DND-41 (cell line): ENCODE results near the gene NHLRC4.

ENCODE experiments used
- ATAC-seq: fragments of 200-7000 bp; cut with Tn5 transposase; 3 replicates; pipeline ENCODE4 v1.9.1; 2021; ENCODE audit warnings: low read depth; ENCODE audit not compliant: insufficient read depth
- DNase-seq: peaks from one replicate; pipeline ENCODE4 v3.0.0-alpha.2; 2020
- H2AFZ ChIP-seq: 2 replicates; pipeline ENCODE4 v1.6.0; 2012; ENCODE audit warnings: low read depth, low read length
- H3K27ac ChIP-seq: 2 replicates; pipeline ENCODE4 v1.5.1; 2012; ENCODE audit warnings: low read length, inconsistent platforms
- H3K27me3 ChIP-seq: fragments of 200-600 bp; sonication (generic); 2 replicates; pipeline ENCODE4 v1.6.0; 2012; ENCODE audit warnings: low read length, mild to moderate bottlenecking, inconsistent platforms; ENCODE audit not compliant: insufficient read depth, poor library complexity
- H3K36me3 ChIP-seq: 2 replicates; pipeline ENCODE4 v1.5.1; 2012; ENCODE audit warnings: low read length, inconsistent platforms; ENCODE audit not compliant: insufficient read depth
- H3K4me1 ChIP-seq: 2 replicates; pipeline ENCODE4 v1.5.1; 2012; ENCODE audit warnings: mild to moderate bottlenecking, low read length; ENCODE audit not compliant: insufficient read depth
- H3K4me2 ChIP-seq: 2 replicates; pipeline ENCODE4 v1.6.0; 2012; ENCODE audit warnings: mild to moderate bottlenecking, moderate library complexity, low read length, inconsistent platforms; ENCODE audit not compliant: insufficient read depth
- H3K4me3 ChIP-seq, 2 experiments: fragments of 200-600 bp in 1 of 2; shearing (Covaris generic) in 1 of 2; 2 replicates each; pipeline ENCODE4 v1.5.1; 2012 to 2016; ENCODE audit warnings: inconsistent platforms in 2 of 2, low read length in 2 of 2, mild to moderate bottlenecking in 2 of 2, low read depth in 1 of 2, moderate library complexity in 1 of 2
- H3K79me2 ChIP-seq: 2 replicates; pipeline ENCODE4 v1.6.0; 2012; ENCODE audit warnings: low read length, inconsistent platforms; ENCODE audit not compliant: insufficient read depth
- H3K9ac ChIP-seq: 2 replicates; pipeline ENCODE4 v1.6.0; 2012; ENCODE audit warnings: low read depth, mild to moderate bottlenecking, inconsistent platforms, low read length, moderate library complexity
- H3K9me3 ChIP-seq: 2 replicates; pipeline ENCODE4 v1.5.1; 2012; ENCODE audit warnings: low read length, moderate library complexity, mild to moderate bottlenecking, inconsistent platforms; ENCODE audit not compliant: insufficient read depth, severe bottlenecking
- H4K20me1 ChIP-seq: 2 replicates; pipeline ENCODE4 v1.6.0; 2012; ENCODE audit warnings: low read length; ENCODE audit not compliant: insufficient read depth
- CTCF ChIP-seq: IDR thresholded peaks from 2 replicates; pipeline ENCODE4 v1.5.1; 2012; ENCODE audit warnings: borderline replicate concordance, low read length, moderate library complexity, mild to moderate bottlenecking; ENCODE audit not compliant: poor library complexity, severe bottlenecking; ENCODE audit errors: extremely low read depth
- EZH2 ChIP-seq: IDR thresholded peaks from 3 replicates; pipeline ENCODE4 v1.6.1; 2012; ENCODE audit warnings: borderline replicate concordance, low read depth, mild to moderate bottlenecking, moderate library complexity, low read length, inconsistent platforms; ENCODE audit not compliant: severe bottlenecking

The NHLRC4 gene

GRCh38 chr16:561413-561794 is 5.4 kb upstream of the NHLRC4 start:
- H3K36me3 ChIP-seq, result no peaks in the 10 kb centered on the region
- ATAC-seq (no peak), DNase-seq (no peak)
- TF ChIP-seq EZH2 (no peak), CTCF (no peak)
- H3K79me2 ChIP-seq, result no peaks in the 10 kb centered on the region
- H3K4me3 ChIP-seq, result no peak overlapping the region
- H3K9me3 ChIP-seq, result no peaks in the 10 kb centered on the region
- no peaks in the 10 kb centered on the region for H4K20me1 ChIP-seq
- H3K27ac ChIP-seq, result no peak overlapping the region
- H2AFZ ChIP-seq, result no peak overlapping the region
- no peaks in the 10 kb centered on the region for H3K27me3 ChIP-seq
- H3K4me1 ChIP-seq, result peaks cover 7% of the 10 kb centered on the region
- no peak overlapping the region for H3K9ac ChIP-seq
- H3K4me2 ChIP-seq, result no peak overlapping the region

- TF ChIP-seq EZH2, result no peak
- TF ChIP-seq CTCF, result no peak
- Histone ChIP-seq H2AFZ (no peak overlapping the region), H3K4me1 (peaks cover 16% of the 10 kb centered on the region), H3K36me3 (no peaks in the 10 kb centered on the region), H3K27ac (no peak overlapping the region), H3K27me3 (no peaks in the 10 kb centered on the region), H3K9ac (no peak overlapping the region), H3K4me2 (no peak overlapping the region), H3K4me3 (no peak overlapping the region), H3K9me3 (no peaks in the 10 kb centered on the region), H3K79me2 (no peaks in the 10 kb centered on the region), H4K20me1 (no peaks in the 10 kb centered on the region)
- DNase-seq (no peak), ATAC-seq (no peak)
Observed at GRCh38 chr16:561957-562938, 4.6 kb upstream of the NHLRC4 start.

- Histone ChIP-seq H4K20me1 (no peaks in the 10 kb centered on the region), H3K27ac (no peak overlapping the region), H3K4me2 (no peak overlapping the region), H3K79me2 (no peaks in the 10 kb centered on the region), H3K27me3 (no peaks in the 10 kb centered on the region), H3K9me3 (no peaks in the 10 kb centered on the region), H3K36me3 (no peaks in the 10 kb centered on the region), H3K4me3 (no peak overlapping the region), H3K9ac (no peak overlapping the region), H3K4me1 (peaks cover 19% of the 10 kb centered on the region), H2AFZ (no peak overlapping the region)
- ATAC-seq, result no peak
- TF ChIP-seq EZH2 (no peak), CTCF (no peak)
- no peak for DNase-seq
Observed at GRCh38 chr16:563072-563644, 3.6 kb upstream of the NHLRC4 start.
